MM.1S (cell line): ENCODE results near the gene EXOC1.
A peak's percentile ranks its signal among the peaks of the same experiment; 100 is the strongest.

Experiments
- EZH2 ChIP-seq: fragments of 300-600 bp; sonication (generic); optimal IDR thresholded peaks from 2 replicates; pipeline ENCODE3; 2017; ENCODE audit warnings: low read depth, mild to moderate bottlenecking, antibody characterized with exemption, low read length, mixed read lengths
- EZH2phosphoT487 ChIP-seq: fragments of 300-600 bp; sonication (generic); IDR thresholded peaks from 2 replicates; pipeline ENCODE4 v1.6.1; 2018; ENCODE audit warnings: antibody characterized with exemption, low read length
- TF ChIP-seq, protein P1 (sequence below): fragments of 300-600 bp; sonication (generic); IDR thresholded peaks from 2 replicates; pipeline ENCODE4 v1.5.1; 2016; ENCODE audit warnings: antibody characterized with exemption, low read length, mixed read lengths

DNA sequence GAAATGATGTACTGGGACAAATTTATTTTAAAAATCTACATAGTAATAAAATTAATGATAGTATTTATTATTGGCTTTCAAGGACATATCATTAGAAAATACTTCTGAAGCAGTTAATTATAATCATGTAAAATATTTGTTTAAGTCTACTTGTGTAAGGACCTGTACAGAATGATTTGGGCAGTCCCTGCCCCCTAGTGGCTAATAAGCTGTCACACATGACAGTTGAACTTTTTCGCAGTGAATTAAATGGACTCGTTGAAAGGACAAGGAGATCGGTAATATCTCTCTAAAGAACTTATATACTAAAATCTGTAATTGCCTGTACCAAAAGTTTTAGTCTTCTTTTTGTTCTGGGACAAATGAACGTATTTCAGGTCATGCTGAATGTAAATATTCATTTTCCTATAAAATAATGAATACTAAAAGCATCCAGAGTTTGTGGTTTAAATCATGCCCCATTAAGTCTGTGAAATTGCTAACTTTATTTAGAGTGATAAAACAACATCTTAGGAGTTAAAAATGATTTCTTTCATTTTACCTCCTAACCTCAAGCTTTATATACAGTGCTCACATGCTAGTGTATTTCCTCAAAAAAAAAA is 13.6 kb downstream of the EXOC1 start:
- TF ChIP-seq EZH2 (no peak), EZH2phosphoT487 (no peak)
- TF ChIP-seq, protein P1, sequence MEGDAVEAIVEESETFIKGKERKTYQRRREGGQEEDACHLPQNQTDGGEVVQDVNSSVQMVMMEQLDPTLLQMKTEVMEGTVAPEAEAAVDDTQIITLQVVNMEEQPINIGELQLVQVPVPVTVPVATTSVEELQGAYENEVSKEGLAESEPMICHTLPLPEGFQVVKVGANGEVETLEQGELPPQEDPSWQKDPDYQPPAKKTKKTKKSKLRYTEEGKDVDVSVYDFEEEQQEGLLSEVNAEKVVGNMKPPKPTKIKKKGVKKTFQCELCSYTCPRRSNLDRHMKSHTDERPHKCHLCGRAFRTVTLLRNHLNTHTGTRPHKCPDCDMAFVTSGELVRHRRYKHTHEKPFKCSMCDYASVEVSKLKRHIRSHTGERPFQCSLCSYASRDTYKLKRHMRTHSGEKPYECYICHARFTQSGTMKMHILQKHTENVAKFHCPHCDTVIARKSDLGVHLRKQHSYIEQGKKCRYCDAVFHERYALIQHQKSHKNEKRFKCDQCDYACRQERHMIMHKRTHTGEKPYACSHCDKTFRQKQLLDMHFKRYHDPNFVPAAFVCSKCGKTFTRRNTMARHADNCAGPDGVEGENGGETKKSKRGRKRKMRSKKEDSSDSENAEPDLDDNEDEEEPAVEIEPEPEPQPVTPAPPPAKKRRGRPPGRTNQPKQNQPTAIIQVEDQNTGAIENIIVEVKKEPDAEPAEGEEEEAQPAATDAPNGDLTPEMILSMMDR, result peak; percentile 78
